ENCODE results near the gene GOLGA6A. TPM values are rescaled to one million over a fixed set of nuclear protein-coding genes. Genes with fewer than 3 reads are reported as not detected.

GOLGA6A gene
- total RNA-seq, 2 experiments from 2014 or later = 0.63 to 0.76 TPM

DNA sequence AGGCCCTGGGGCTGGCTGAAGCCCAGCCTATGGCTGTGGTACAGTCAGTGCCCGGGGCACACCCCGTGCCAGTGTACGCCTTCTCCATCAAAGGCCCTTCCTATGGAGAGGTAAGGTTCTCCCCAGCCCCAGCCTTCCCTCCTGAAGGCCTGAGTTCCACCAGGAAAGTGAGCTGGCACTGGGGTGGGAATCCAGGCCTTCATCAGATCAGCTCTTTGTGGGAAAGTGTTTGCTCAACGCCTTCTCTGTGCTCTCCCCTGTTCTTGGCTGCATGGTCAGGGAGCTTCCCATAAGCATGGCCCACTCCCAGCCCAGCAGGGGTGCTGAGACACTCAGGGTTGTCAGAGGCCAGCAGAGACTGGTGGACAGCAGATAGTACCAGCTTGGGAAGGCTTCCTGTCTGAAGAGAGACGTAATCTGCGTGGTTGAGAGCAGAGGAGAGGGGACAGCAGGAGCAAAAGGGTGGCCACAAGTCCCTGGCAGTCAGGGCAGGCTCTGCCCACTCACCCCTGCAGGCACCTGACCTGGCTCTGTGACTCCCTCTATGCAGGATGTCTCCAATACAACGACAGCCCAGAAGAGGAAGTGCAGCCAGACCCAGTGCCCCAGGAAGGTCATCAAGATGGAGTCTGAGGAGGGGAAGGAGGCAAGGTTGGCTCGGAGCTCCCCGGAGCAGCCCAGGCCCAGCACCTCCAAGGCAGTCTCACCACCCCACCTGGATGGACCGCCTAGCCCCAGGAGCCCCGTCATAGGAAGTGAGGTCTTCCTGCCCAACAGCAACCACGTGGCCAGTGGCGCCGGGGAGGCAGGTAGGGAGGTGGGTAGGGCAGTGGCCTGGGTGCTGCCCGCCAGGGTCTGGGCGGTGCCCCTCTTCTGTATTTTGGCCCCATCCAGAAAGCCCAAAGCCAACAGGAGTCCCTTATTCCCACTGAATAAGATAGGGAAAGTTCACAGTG is 49.5 kb downstream of the GOLGA6A start:
- no peak for DNase-seq (ENCODE audit: low spot score)
- CTCF ChIA-PET (ENCODE audit: unreplicated experiment) = no interaction called here
- Histone ChIP-seq H3K36me3 (ENCODE audit: insufficient read depth, low read length) (no peaks in the 10 kb centered on the region; the same call in 1 of the 2 replicates), H3K4me2 (ENCODE audit: low read length) (no peak overlapping the region), H3K9me2 (ENCODE audit: insufficient read depth, low read length) (no peaks in the 10 kb centered on the region), H3K27ac (ENCODE audit: low read depth, low read length, poor library complexity, severe bottlenecking) (no peak overlapping the region), H3K79me2 (ENCODE audit: insufficient read depth, low read depth, low read length) (no peaks in the 10 kb centered on the region), H4K20me1 (ENCODE audit: insufficient read depth, low read length) (no peaks in the 10 kb centered on the region), H2AFZ (ENCODE audit: low read length) (no peak overlapping the region), H3K9me3 (ENCODE audit: low read length) (no peaks in the 10 kb centered on the region), H3K4me3 (ENCODE audit: low read depth, low read length, poor library complexity, severe bottlenecking) (no peak overlapping the region), H3K4me1 (ENCODE audit: insufficient read depth, low read length, poor library complexity, severe bottlenecking) (no peaks in the 10 kb centered on the region)
- intact Hi-C loops (cut with micrococcal nuclease; ENCODE audit: unreplicated experiment) = no loop called here
- BruUV-seq (replicated peaks) = no TSS peak
- POLR2A ChIA-PET = interaction anchor here (0.6 kb wide), 1 partner anchor 23 kb away, joined by 3 read pairs; no protein-coding TSS in a partner anchor
- TF ChIP-seq, protein P1, sequence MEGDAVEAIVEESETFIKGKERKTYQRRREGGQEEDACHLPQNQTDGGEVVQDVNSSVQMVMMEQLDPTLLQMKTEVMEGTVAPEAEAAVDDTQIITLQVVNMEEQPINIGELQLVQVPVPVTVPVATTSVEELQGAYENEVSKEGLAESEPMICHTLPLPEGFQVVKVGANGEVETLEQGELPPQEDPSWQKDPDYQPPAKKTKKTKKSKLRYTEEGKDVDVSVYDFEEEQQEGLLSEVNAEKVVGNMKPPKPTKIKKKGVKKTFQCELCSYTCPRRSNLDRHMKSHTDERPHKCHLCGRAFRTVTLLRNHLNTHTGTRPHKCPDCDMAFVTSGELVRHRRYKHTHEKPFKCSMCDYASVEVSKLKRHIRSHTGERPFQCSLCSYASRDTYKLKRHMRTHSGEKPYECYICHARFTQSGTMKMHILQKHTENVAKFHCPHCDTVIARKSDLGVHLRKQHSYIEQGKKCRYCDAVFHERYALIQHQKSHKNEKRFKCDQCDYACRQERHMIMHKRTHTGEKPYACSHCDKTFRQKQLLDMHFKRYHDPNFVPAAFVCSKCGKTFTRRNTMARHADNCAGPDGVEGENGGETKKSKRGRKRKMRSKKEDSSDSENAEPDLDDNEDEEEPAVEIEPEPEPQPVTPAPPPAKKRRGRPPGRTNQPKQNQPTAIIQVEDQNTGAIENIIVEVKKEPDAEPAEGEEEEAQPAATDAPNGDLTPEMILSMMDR (conservative IDR thresholded peaks at IDR 0.05; ENCODE audit: low read length) = no peak
- TF ChIP-seq EZH2phosphoT487 (IDR thresholded peaks at IDR 0.05; ENCODE audit: borderline replicate concordance, low read depth, low read length) = no peak

DNA sequence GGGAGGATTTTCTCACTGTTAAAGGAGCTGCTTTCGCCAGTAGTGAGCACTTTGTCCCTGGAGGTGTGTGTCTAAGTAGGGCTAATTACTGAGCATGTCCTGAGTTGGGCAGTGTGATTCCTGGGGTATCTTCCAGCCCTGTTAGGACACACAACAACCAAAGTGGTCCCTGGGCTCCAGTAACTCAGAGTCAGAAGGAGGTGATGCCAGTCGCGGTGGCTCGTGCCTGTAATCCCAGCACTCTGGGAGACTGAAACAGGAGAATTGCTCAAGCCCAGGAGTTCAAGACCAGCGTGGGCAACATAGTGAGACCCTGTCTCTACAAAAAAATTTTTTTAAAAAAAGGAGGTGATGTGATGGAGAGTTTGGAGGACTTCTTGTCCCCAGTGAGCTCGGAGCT is 50.3 kb downstream of the GOLGA6A start:
- H2AFZ ChIP-seq (ENCODE audit: low read length) = no peak overlapping the region
- H3K9me3 ChIP-seq (ENCODE audit: low read length) = no peaks in the 10 kb centered on the region
- H4K20me1 ChIP-seq (ENCODE audit: insufficient read depth, low read length) = no peaks in the 10 kb centered on the region
- no peak for DNase-seq (ENCODE audit: low spot score)
- no peak overlapping the region for H3K4me3 ChIP-seq (ENCODE audit: low read depth, low read length, poor library complexity, severe bottlenecking)
- no TSS peak for BruUV-seq (replicated peaks)
- H3K79me2 ChIP-seq (ENCODE audit: insufficient read depth, low read depth, low read length) = no peaks in the 10 kb centered on the region
- intact Hi-C loops (cut with micrococcal nuclease; ENCODE audit: unreplicated experiment) = no loop called here
- H3K4me2 ChIP-seq (ENCODE audit: low read length) = no peak overlapping the region
- no peaks in the 10 kb centered on the region for H3K9me2 ChIP-seq (ENCODE audit: insufficient read depth, low read length)
- ChIA-PET POLR2A (interaction anchor here (0.6 kb wide), 1 partner anchor 22 kb away, joined by 3 read pairs; no protein-coding TSS in a partner anchor), CTCF (ENCODE audit: unreplicated experiment) (no interaction called here)
- no peaks in the 10 kb centered on the region; the same call in 1 of the 2 replicates for H3K36me3 ChIP-seq (ENCODE audit: insufficient read depth, low read length)
- H3K4me1 ChIP-seq (ENCODE audit: insufficient read depth, low read length, poor library complexity, severe bottlenecking) = no peaks in the 10 kb centered on the region
- TF ChIP-seq, protein P1 (conservative IDR thresholded peaks at IDR 0.05; ENCODE audit: low read length) = no peak
- TF ChIP-seq EZH2phosphoT487 (IDR thresholded peaks at IDR 0.05; ENCODE audit: borderline replicate concordance, low read depth, low read length) = no peak
- H3K27ac ChIP-seq (ENCODE audit: low read depth, low read length, poor library complexity, severe bottlenecking) = no peak overlapping the region

DNA sequence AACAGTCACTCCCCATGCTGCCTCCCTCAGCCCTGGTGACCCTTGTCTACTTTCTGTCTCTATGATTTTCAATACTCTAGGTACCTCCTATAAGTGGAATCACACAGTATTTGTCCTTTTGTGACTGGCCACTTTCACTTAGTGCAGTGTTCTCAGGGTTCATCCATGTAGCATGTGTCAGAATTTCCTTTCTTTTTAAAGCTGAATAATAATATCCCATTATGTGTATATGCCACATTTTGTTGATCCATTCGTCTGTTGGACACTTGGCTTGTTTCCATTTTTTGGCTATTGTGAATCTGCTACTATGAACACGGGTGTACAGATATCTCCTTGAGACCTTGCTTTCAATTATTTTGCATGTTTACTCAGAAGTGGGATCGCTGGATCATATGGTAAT is 53.7 kb downstream of the GOLGA6A start:
- no TSS peak for BruUV-seq (replicated peaks)
- Histone ChIP-seq H3K79me2 (ENCODE audit: insufficient read depth, low read depth, low read length) (no peaks in the 10 kb centered on the region), H3K27ac (ENCODE audit: low read depth, low read length, poor library complexity, severe bottlenecking) (no peak overlapping the region), H3K36me3 (ENCODE audit: insufficient read depth, low read length) (peaks cover 19% of the 10 kb centered on the region; the same call in 1 of the 2 replicates), H4K20me1 (ENCODE audit: insufficient read depth, low read length) (no peaks in the 10 kb centered on the region), H3K9me2 (ENCODE audit: insufficient read depth, low read length) (no peaks in the 10 kb centered on the region), H3K9me3 (ENCODE audit: low read length) (no peaks in the 10 kb centered on the region), H2AFZ (ENCODE audit: low read length) (no peak overlapping the region), H3K4me3 (ENCODE audit: low read depth, low read length, poor library complexity, severe bottlenecking) (no peak overlapping the region), H3K4me2 (ENCODE audit: low read length) (no peak overlapping the region), H3K4me1 (ENCODE audit: insufficient read depth, low read length, poor library complexity, severe bottlenecking) (no peaks in the 10 kb centered on the region)
- ChIA-PET CTCF (ENCODE audit: unreplicated experiment) (no interaction called here), POLR2A (interaction anchor here (0.6 kb wide), 1 partner anchor 290 kb away, joined by 4 read pairs; no protein-coding TSS in a partner anchor)
- TF ChIP-seq EZH2phosphoT487 (IDR thresholded peaks at IDR 0.05; ENCODE audit: borderline replicate concordance, low read depth, low read length) = no peak
- TF ChIP-seq, protein P1 (conservative IDR thresholded peaks at IDR 0.05; ENCODE audit: low read length) = no peak
- intact Hi-C loops (cut with micrococcal nuclease; ENCODE audit: unreplicated experiment) = no loop called here
- no peak for DNase-seq (ENCODE audit: low spot score)

Data from OCI-LY7 (cell line).